Measurements from ENCODE around the gene LRIG2. TPM values are rescaled to one million over a fixed set of nuclear protein-coding genes. Genes with fewer than 3 reads are reported as not detected.

Gene LRIG2, protein sequence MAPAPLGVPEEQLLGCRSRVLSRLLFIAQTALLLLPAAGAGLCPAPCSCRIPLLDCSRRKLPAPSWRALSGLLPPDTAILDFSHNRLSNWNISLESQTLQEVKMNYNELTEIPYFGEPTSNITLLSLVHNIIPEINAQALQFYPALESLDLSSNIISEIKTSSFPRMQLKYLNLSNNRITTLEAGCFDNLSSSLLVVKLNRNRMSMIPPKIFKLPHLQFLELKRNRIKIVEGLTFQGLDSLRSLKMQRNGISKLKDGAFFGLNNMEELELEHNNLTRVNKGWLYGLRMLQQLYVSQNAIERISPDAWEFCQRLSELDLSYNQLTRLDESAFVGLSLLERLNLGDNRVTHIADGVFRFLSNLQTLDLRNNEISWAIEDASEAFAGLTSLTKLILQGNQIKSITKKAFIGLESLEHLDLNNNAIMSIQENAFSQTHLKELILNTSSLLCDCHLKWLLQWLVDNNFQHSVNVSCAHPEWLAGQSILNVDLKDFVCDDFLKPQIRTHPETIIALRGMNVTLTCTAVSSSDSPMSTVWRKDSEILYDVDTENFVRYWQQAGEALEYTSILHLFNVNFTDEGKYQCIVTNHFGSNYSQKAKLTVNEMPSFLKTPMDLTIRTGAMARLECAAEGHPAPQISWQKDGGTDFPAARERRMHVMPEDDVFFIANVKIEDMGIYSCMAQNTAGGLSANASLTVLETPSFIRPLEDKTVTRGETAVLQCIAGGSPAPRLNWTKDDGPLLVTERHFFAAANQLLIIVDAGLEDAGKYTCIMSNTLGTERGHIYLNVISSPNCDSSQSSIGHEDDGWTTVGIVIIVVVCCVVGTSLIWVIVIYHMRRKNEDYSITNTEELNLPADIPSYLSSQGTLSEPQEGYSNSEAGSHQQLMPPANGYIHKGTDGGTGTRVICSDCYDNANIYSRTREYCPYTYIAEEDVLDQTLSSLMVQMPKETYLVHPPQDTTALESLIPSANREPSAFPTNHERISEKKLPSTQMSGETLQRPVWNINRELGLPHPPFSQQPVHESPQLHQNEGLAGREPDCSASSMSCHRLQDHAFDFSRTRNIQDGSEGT
- total RNA-seq = 10.4 and 10.8 TPM in 2 replicates

DNA sequence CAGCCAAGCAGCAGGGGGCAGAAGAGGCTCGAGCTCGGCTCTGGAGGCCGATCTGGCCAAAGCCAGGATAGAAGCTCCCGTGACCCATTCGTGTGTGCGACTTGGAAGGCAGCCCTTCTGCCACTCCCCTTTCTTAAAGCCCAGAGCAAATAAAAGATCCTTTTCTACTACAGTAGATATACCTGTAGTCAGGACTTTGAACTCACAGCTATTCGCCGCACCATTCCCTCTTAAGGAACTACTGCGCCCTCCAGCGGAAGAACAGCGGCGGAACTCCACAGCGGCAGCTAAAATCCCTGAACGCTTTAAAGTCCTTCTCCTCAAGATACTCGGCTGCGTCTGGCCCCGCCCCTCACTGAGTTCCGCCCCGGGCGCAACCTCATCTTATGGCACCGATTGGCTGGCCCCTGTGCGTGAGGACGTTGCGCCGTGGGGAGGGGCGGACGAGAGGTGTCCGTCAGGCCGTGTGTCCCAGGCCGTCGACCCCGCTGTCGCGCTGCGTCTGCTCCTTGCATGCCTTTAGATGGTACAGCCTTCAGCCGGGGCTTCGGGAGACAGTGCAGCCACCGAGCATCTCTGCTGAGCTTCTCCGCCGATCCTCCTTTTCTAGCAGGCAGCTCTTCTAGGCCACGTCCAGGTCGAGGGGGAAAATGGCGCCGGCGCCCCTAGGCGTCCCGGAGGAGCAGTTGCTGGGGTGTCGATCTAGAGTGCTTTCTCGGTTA, at the start of gene LRIG2:
Gene LRIG2, plus strand, starts transcription at position 442 of the 722 bp plus-strand sequence. Its CDS starts 209 bp downstream, at position 651.

Other genes with a start within 250 kb of the LRIG2 start
- gene SLC16A1, start 117.0 kb upstream of the LRIG2 start, total RNA-seq = 77.1 and 116 TPM in 2 replicates

All from dermis lymphatic vessel endothelial cell (primary cell).